Measurements from ENCODE around the gene HBG2. TPM values are rescaled to one million over a fixed set of nuclear protein-coding genes. Genes with fewer than 3 reads are reported as not detected.

Gene HBG2
- total and polyA plus RNA-seq, 2 donors from 2014 or later = not detected

- Histone ChIP-seq H3K4me3 (ENCODE audit: low read length in 3 of 3) (no peak overlapping the region), H3K4me1 (ENCODE audit: control insufficient read depth in 2 of 3, insufficient read depth in 2 of 3, low read depth in 1 of 3, low read length in 3 of 3) (no peaks in the 10 kb centered on the region), H3K36me3 (ENCODE audit: control insufficient read depth in 2 of 3, insufficient read depth in 3 of 3, low read length in 3 of 3) (no peaks in the 10 kb centered on the region), H3K9me3 (ENCODE audit: control insufficient read depth in 2 of 3, insufficient read depth in 1 of 3, low read length in 3 of 3) (no peaks in the 10 kb centered on the region), H3K9ac (ENCODE audit: low read length in 3 of 3) (no peak overlapping the region), H3K27me3 (ENCODE audit: control insufficient read depth, insufficient read depth, low read length) (no peaks in the 10 kb centered on the region), H3K27ac (ENCODE audit: low read depth in 2 of 2, low read length in 2 of 2) (no peak overlapping the region)
- TF ChIP-seq CTCF (IDR thresholded peaks at IDR 0.05; ENCODE audit: borderline replicate concordance, extremely low read depth, insufficient read depth) = no peak
- intact Hi-C loops (cut with DNase I) = no loop called here
- no peak for DNase-seq
- no peak for FAIRE-seq
Observed at GRCh38 chr11:5276697-5277096, 22.1 kb upstream of the HBG2 start.

- Histone ChIP-seq H3K4me1 (ENCODE audit: control insufficient read depth in 2 of 3, insufficient read depth in 2 of 3, low read depth in 1 of 3, low read length in 3 of 3) (no peaks in the 10 kb centered on the region), H3K36me3 (ENCODE audit: control insufficient read depth in 2 of 3, insufficient read depth in 3 of 3, low read length in 3 of 3) (no peaks in the 10 kb centered on the region), H3K9ac (ENCODE audit: low read length in 3 of 3) (no peak overlapping the region), H3K27ac (ENCODE audit: low read depth in 2 of 2, low read length in 2 of 2) (no peak overlapping the region), H3K4me3 (ENCODE audit: low read length in 3 of 3) (no peak overlapping the region), H3K9me3 (ENCODE audit: control insufficient read depth in 2 of 3, insufficient read depth in 1 of 3, low read length in 3 of 3) (no peaks in the 10 kb centered on the region), H3K27me3 (ENCODE audit: control insufficient read depth, insufficient read depth, low read length) (no peaks in the 10 kb centered on the region)
- FAIRE-seq (no peak), DNase-seq (no peak)
- no peak for TF ChIP-seq CTCF (IDR thresholded peaks at IDR 0.05; ENCODE audit: borderline replicate concordance, extremely low read depth, insufficient read depth)
- intact Hi-C loops (cut with DNase I) = no loop called here
Observed at GRCh38 chr11:5275369-5276110, 21.0 kb upstream of the HBG2 start.

- Histone ChIP-seq H3K4me3 (ENCODE audit: low read length in 3 of 3) (no peak overlapping the region), H3K4me1 (ENCODE audit: control insufficient read depth in 2 of 3, insufficient read depth in 2 of 3, low read depth in 1 of 3, low read length in 3 of 3) (no peaks in the 10 kb centered on the region), H3K9me3 (ENCODE audit: control insufficient read depth in 2 of 3, insufficient read depth in 1 of 3, low read length in 3 of 3) (no peaks in the 10 kb centered on the region), H3K36me3 (ENCODE audit: control insufficient read depth in 2 of 3, insufficient read depth in 3 of 3, low read length in 3 of 3) (no peaks in the 10 kb centered on the region), H3K9ac (ENCODE audit: low read length in 3 of 3) (no peak overlapping the region), H3K27ac (ENCODE audit: low read depth in 2 of 2, low read length in 2 of 2) (no peak overlapping the region), H3K27me3 (ENCODE audit: control insufficient read depth, insufficient read depth, low read length) (no peaks in the 10 kb centered on the region)
- DNase-seq = no peak
- TF ChIP-seq CTCF (IDR thresholded peaks at IDR 0.05; ENCODE audit: borderline replicate concordance, extremely low read depth, insufficient read depth) = no peak
- FAIRE-seq = no peak
- intact Hi-C loops (cut with DNase I) = no loop called here
Observed at GRCh38 chr11:5274395-5274794, 19.8 kb upstream of the HBG2 start.
